GM19324 (cell line): ENCODE data around the gene BRICD5.

Experiments used
- ATAC-seq: cut with Tn5 transposase; IDR thresholded peaks from one replicate; pipeline ENCODE4 v1.9.1; 2021; ENCODE audit warnings: mild to moderate bottlenecking, moderate library complexity; ENCODE audit not compliant: unreplicated experiment, low FRiP score

Gene BRICD5

GRCh38 chr16:2186505-2186904 is 24.2 kb downstream of the BRICD5 start:
- ATAC-seq, result no peak

GRCh38 chr16:2186064-2186463 is 24.6 kb downstream of the BRICD5 start:
- no peak for ATAC-seq

- ATAC-seq, result no peak
Observed at GRCh38 chr16:2184962-2185361, 25.7 kb downstream of the BRICD5 start.

- ATAC-seq, result no peak
Observed at GRCh38 chr16:2184346-2184745, 26.3 kb downstream of the BRICD5 start.

- ATAC-seq, result no peak
Observed at GRCh38 chr16:2183671-2184070, 27.0 kb downstream of the BRICD5 start.

GRCh38 chr16:2181952-2182351 is 28.7 kb downstream of the BRICD5 start:
- ATAC-seq, result no peak

- no peak for ATAC-seq
Observed at GRCh38 chr16:2180962-2181923, 29.4 kb downstream of the BRICD5 start.

GRCh38 chr16:2180461-2180860 is 30.2 kb downstream of the BRICD5 start:
- ATAC-seq, result no peak

GRCh38 chr16:2179576-2179975 is 31.1 kb downstream of the BRICD5 start:
- ATAC-seq, result no peak

- ATAC-seq, result no peak
Observed at GRCh38 chr16:2179107-2179501, 31.6 kb downstream of the BRICD5 start.

- no peak for ATAC-seq
Observed at GRCh38 chr16:2178321-2179106, 32.1 kb downstream of the BRICD5 start.

- ATAC-seq, result no peak
Observed at GRCh38 chr16:2177561-2177960, 33.1 kb downstream of the BRICD5 start.

GRCh38 chr16:2177101-2177500 is 33.6 kb downstream of the BRICD5 start:
- ATAC-seq, result no peak

GRCh38 chr16:2176047-2176446 is 34.6 kb downstream of the BRICD5 start:
- no peak for ATAC-seq

- no peak for ATAC-seq
Observed at GRCh38 chr16:2175454-2175853, 35.2 kb downstream of the BRICD5 start.

- no peak for ATAC-seq
Observed at GRCh38 chr16:2174396-2175131, 36.1 kb downstream of the BRICD5 start.

GRCh38 chr16:2173916-2174315 is 36.7 kb downstream of the BRICD5 start:
- ATAC-seq, result no peak

- ATAC-seq, result no peak
Observed at GRCh38 chr16:2173366-2173765, 37.3 kb downstream of the BRICD5 start.

- no peak for ATAC-seq
Observed at GRCh38 chr16:2172688-2173335, 37.9 kb downstream of the BRICD5 start.

- no peak for ATAC-seq
Observed at GRCh38 chr16:2171601-2172178, 39.0 kb downstream of the BRICD5 start.
